MCF 10A (cell line): Measurements from ENCODE around the gene KDM4B. TPM values are rescaled to one million over a fixed set of nuclear protein-coding genes. Genes with fewer than 3 reads are reported as not detected.

Experiments used
- BruUV-seq: library from RNA; stranded (reverse); fragments of 400-500 nt; replicated peaks from 2 replicates; lab custom pipeline; 2021; lab: Mats Ljungman, UMichigan
- CTCF ChIA-PET: fragments of 300-600 bp; sonication (Branson Sonifier 250); formaldehyde crosslinking; extraction: SDS; loops from one replicate; lab custom pipeline; 2021; ENCODE audit warnings: antibody characterized with exemption, inconsistent platforms; lab: Yijun Ruan, JAX
- POLR2A ChIA-PET: fragments of 300-600, 350-650 bp; sonication (Branson Sonifier 250); formaldehyde crosslinking; extraction: SDS; loops from one replicate; lab custom pipeline; 2020; ENCODE audit warnings: antibody characterized with exemption, inconsistent platforms; lab: Yijun Ruan, JAX
- DNase-seq: peaks from one replicate; pipeline ENCODE4 v3.0.0-alpha.2; 2018; ENCODE audit not compliant: unreplicated experiment
- H3K27ac Mint-ChIP-seq: one replicate; pipeline ENCODE4 v1.8.0; 2022; ENCODE audit warnings: mild to moderate bottlenecking, low read depth, mixed read lengths; ENCODE audit not compliant: unreplicated experiment
- H3K27me3 Mint-ChIP-seq: one replicate; pipeline ENCODE4 v1.8.0; 2022; ENCODE audit warnings: mixed read lengths; ENCODE audit not compliant: insufficient read depth, unreplicated experiment
- H3K36me3 Mint-ChIP-seq: one replicate; pipeline ENCODE4 v1.8.0; 2022; ENCODE audit warnings: mild to moderate bottlenecking, moderate library complexity, mixed read lengths; ENCODE audit not compliant: insufficient read depth, unreplicated experiment
- H3K4me1 Mint-ChIP-seq: one replicate; pipeline ENCODE4 v1.8.0; 2022; ENCODE audit warnings: mixed read lengths; ENCODE audit not compliant: insufficient read depth, unreplicated experiment
- H3K4me3 Mint-ChIP-seq: one replicate; pipeline ENCODE4 v1.8.0; 2022; ENCODE audit warnings: mild to moderate bottlenecking, moderate library complexity, mixed read lengths; ENCODE audit not compliant: unreplicated experiment
- H3K9me3 Mint-ChIP-seq: one replicate; pipeline ENCODE4 v1.8.0; 2022; ENCODE audit warnings: mixed read lengths; ENCODE audit not compliant: unreplicated experiment
- CTCF ChIP-seq: fragments of 200-600 bp; IDR thresholded peaks from one replicate; pipeline ENCODE4 v1.8.0; 2022; ENCODE audit warnings: antibody characterized with exemption, mild to moderate bottlenecking; ENCODE audit not compliant: unreplicated experiment
- intact Hi-C: fragments of 100-400 bp; cut with micrococcal nuclease; formaldehyde crosslinking; loops from 2 replicates; pipeline ENCODE4 v1.14.1; 2022
- total RNA-seq: library from RNA; stranded (reverse); gene quantifications from 2 replicates; pipeline ENCODE4 v1.2.3, GENCODE V29; 2022

KDM4B gene
- total RNA-seq, 1 experiment from 2014 or later = 34.4 TPM

DNA sequence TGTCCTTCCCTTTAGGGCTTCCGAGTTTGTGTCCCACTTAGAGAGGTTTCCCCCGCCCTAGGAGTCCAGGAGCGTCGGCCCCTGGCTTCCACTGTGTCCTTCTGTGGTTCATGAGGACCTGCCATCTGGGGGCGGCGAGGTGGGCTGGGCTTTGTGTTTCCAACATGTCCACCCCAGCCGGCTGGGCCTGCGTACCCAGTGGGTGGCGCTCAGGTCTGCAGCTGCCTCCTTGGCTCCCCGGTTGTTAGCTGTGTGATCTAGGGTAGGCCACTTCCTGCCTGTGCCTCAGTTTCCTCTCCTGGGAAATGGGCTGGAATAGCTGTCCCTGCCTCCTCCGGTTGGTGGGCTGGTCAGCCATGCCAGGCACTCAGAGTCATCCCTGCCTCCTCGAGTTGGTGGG is 28.4 kb downstream of the KDM4B start:
- Mint-ChIP-seq H3K4me3 (no peak overlapping the region), H3K9me3 (peaks cover 5% of the 10 kb centered on the region), H3K27me3 (no peaks in the 10 kb centered on the region), H3K36me3 (peaks cover 20% of the 10 kb centered on the region), H3K4me1 (peaks cover 4% of the 10 kb centered on the region), H3K27ac (no peak overlapping the region)
- ChIA-PET CTCF (interaction anchor here (1.4 kb wide), 1 partner anchor 33 kb away, joined by 3 read pairs; no protein-coding TSS in a partner anchor), POLR2A (interaction anchor here (0.6 kb wide), 1 partner anchor 34 kb away, joined by 4 read pairs; no protein-coding TSS in a partner anchor)
- DNase-seq = no peak
- intact Hi-C loops = no loop called here
- no peak for TF ChIP-seq CTCF
- BruUV-seq = no TSS peak

- ChIA-PET POLR2A (no interaction called here), CTCF (no interaction called here)
- DNase-seq = no peak
- no peak overlapping the region for H3K27ac Mint-ChIP-seq
- TF ChIP-seq CTCF = no peak
- peaks cover 20% of the 10 kb centered on the region for H3K36me3 Mint-ChIP-seq
- intact Hi-C loops = no loop called here
- BruUV-seq = no TSS peak
- H3K9me3 Mint-ChIP-seq = peaks cover 5% of the 10 kb centered on the region
- no peaks in the 10 kb centered on the region for H3K27me3 Mint-ChIP-seq
- peaks cover 7% of the 10 kb centered on the region for H3K4me1 Mint-ChIP-seq
- H3K4me3 Mint-ChIP-seq = no peak overlapping the region
Measured at GRCh38 chr19:5000120-5000611, 31.3 kb downstream of the KDM4B start.

- peak; percentile 58 for DNase-seq
- Mint-ChIP-seq H3K4me3 (no peak overlapping the region), H3K36me3 (peaks cover 13% of the 10 kb centered on the region), H3K9me3 (peaks cover 5% of the 10 kb centered on the region), H3K27me3 (no peaks in the 10 kb centered on the region), H3K27ac (peak overlapping the region; percentile 90), H3K4me1 (peaks cover 7% of the 10 kb centered on the region)
- BruUV-seq = no TSS peak
- TF ChIP-seq CTCF = peak; percentile 41
- CTCF ChIA-PET = interaction anchor here (0.6 to 1.4 kb wide), 11 partner anchors 12 to 93 kb away, joined by 3 to 6 read pairs (median 3); no protein-coding TSS in a partner anchor
- POLR2A ChIA-PET = interaction anchor here (0.7 kb wide), 1 partner anchor 29 kb away, joined by 3 read pairs; no protein-coding TSS in a partner anchor
- intact Hi-C loops = no loop called here
Measured at GRCh38 chr19:5001615-5002014, 32.7 kb downstream of the KDM4B start.

GRCh38 chr19:5002143-5002542 is 33.2 kb downstream of the KDM4B start:
- Mint-ChIP-seq H3K36me3 (peaks cover 13% of the 10 kb centered on the region), H3K27ac (peak overlapping the region; percentile 90), H3K4me3 (no peak overlapping the region), H3K4me1 (peaks cover 7% of the 10 kb centered on the region), H3K27me3 (no peaks in the 10 kb centered on the region), H3K9me3 (peaks cover 5% of the 10 kb centered on the region)
- no peak for TF ChIP-seq CTCF
- no TSS peak for BruUV-seq
- ChIA-PET CTCF (interaction anchor here (0.6 to 1.4 kb wide), 10 partner anchors 12 to 88 kb away, joined by 3 to 7 read pairs (median 3); no protein-coding TSS in a partner anchor), POLR2A (interaction anchor here (0.7 kb wide), 1 partner anchor 28 kb away, joined by 3 read pairs; no protein-coding TSS in a partner anchor)
- peak; percentile 75 for DNase-seq
- intact Hi-C loops = no loop called here
